GM12875 (cell line): ENCODE results near the gene PPA2.
"Not testable (repeated sequence)": the region's sequence is repeated elsewhere in the genome, so short reads cannot be mapped to it uniquely, and the experiment has no call there.

ENCODE experiments used
- H3K4me3 ChIP-seq: one replicate; pipeline ENCODE4 v1.5.1; 2011; ENCODE audit warnings: low read depth, low read length, control low read depth
- TF ChIP-seq, protein P1 (sequence below): IDR thresholded peaks from 2 replicates; pipeline ENCODE4 v1.5.1; 2011; ENCODE audit warnings: low read depth, mild to moderate bottlenecking, control low read depth, inconsistent platforms, low read length, moderate library complexity, borderline replicate concordance; ENCODE audit not compliant: insufficient read depth

Gene PPA2

GRCh38 chr4:105426187-105426897 is 47.5 kb downstream of the PPA2 start:
- TF ChIP-seq, protein P1, sequence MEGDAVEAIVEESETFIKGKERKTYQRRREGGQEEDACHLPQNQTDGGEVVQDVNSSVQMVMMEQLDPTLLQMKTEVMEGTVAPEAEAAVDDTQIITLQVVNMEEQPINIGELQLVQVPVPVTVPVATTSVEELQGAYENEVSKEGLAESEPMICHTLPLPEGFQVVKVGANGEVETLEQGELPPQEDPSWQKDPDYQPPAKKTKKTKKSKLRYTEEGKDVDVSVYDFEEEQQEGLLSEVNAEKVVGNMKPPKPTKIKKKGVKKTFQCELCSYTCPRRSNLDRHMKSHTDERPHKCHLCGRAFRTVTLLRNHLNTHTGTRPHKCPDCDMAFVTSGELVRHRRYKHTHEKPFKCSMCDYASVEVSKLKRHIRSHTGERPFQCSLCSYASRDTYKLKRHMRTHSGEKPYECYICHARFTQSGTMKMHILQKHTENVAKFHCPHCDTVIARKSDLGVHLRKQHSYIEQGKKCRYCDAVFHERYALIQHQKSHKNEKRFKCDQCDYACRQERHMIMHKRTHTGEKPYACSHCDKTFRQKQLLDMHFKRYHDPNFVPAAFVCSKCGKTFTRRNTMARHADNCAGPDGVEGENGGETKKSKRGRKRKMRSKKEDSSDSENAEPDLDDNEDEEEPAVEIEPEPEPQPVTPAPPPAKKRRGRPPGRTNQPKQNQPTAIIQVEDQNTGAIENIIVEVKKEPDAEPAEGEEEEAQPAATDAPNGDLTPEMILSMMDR = no peak
- no peak overlapping the region for H3K4me3 ChIP-seq

GRCh38 chr4:105422207-105422920 is 51.5 kb downstream of the PPA2 start:
- TF ChIP-seq, protein P1 = no peak
- H3K4me3 ChIP-seq = no peak overlapping the region

DNA sequence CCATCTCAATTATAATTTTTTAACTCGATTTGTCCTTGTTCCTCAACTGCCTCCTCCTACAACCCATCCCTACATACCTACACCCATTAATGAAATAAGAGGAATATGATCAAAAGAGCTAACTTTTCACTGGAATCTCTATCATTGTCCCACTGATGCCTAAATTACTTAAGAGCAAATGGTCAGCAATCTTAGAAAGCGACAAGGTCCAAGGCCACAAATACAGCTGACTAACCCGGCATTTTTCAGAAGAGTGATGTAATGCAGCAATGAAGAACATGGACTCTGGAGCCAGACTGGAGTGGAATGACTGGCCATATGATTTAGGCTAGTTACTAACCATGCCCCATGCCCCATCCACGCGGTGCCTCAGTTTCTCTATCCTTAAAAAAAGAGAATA is 56.2 kb downstream of the PPA2 start:
- TF ChIP-seq, protein P1 = no peak
- H3K4me3 ChIP-seq = no peak overlapping the region

DNA sequence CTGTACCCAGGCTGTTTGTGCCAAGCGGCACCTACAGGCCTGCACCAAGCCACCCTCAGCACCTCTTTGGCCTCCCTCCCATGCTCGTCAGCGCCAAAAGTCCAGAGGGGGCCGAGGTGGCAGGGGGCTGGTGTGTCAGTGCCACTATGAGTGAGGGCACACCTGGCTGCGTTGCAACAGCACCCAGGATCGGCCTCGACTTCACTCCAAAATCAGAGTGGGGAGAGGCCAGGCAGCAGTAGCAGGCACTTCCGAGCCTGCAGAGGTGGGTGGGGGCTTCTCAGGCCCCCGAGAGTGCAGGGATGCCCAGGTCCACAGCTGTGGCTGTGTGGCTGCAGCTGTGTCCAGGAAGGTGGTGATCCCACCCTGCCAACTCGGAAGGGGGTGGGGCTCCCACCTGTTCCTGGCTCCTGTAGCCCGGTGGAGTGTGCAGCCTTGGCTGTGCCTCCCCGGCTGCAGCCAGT is 58.5 kb downstream of the PPA2 start:
- H3K4me3 ChIP-seq = no peak overlapping the region
- TF ChIP-seq, protein P1 = no peak

GRCh38 chr4:105414316-105414715 is 59.5 kb downstream of the PPA2 start:
- no peak overlapping the region for H3K4me3 ChIP-seq
- TF ChIP-seq, protein P1 = no peak

- H3K4me3 ChIP-seq = not testable (repeated sequence)
Measured at GRCh38 chr4:105409135-105409534, 64.7 kb downstream of the PPA2 start.

GRCh38 chr4:105400901-105401677 is 72.8 kb downstream of the PPA2 start:
- TF ChIP-seq, protein P1 = no peak
- H3K4me3 ChIP-seq = no peak overlapping the region
